ENCODE measurements around the gene LSG1. TPM values are rescaled to one million over a fixed set of nuclear protein-coding genes. Genes with fewer than 3 reads are reported as not detected.
A peak's percentile ranks its signal among the peaks of the same experiment; 100 is the strongest.

LSG1 gene
- total and polyA plus RNA-seq, 10 of the 15 experiments (the other 5 are each of a cell fraction or from before 2014, with no cell fraction given): 14.3 to 75.6 (median 54.4) TPM

GRCh38 chr3:194667363-194667762, 4.6 kb downstream of the LSG1 start:
- FAIRE-seq: no peak

GRCh38 chr3:194664857-194665256, 7.1 kb downstream of the LSG1 start:
- Histone ChIP-seq H3K36me3 (ENCODE audit: control insufficient read depth in 2 of 2, insufficient read depth in 2 of 2, low read length in 1 of 2) (peaks cover 4 to 18% of the 10 kb centered on the region in 2 experiments), H3K9ac (ENCODE audit: control insufficient read depth, insufficient read depth, low read length) (no peak overlapping the region), H4K20me1 (ENCODE audit: control insufficient read depth, insufficient read depth) (no peaks in the 10 kb centered on the region), H3K27ac (ENCODE audit: control insufficient read depth, insufficient read depth) (no peak overlapping the region), H3K9me3 (replicated peaks; ENCODE audit: control insufficient read depth, insufficient read depth, low read length) (no peaks in the 10 kb centered on the region), H3K27me3 (replicated peaks in 1 of 2; ENCODE audit: control insufficient read depth in 2 of 2, insufficient read depth in 2 of 2, low read length in 1 of 2) (no peaks in the 10 kb centered on the region), H3K4me2 (ENCODE audit: control insufficient read depth, insufficient read depth) (no peak overlapping the region), H3K4me3 (no peak overlapping the region), H3K79me2 (ENCODE audit: control insufficient read depth, insufficient read depth, low read length) (peaks cover 9% of the 10 kb centered on the region), H2AFZ (ENCODE audit: control insufficient read depth, low read depth, low read length) (no peak overlapping the region), H3K4me1 (ENCODE audit: control insufficient read depth, insufficient read depth, low read length) (no peaks in the 10 kb centered on the region)
- RAD21 ChIA-PET (ENCODE audit: unreplicated experiment): no interaction called here
- SMC1A ChIA-PET (ENCODE audit: uncharacterized antibody, unreplicated experiment): interaction anchor here (1.4 kb wide), 1 partner anchor 18 kb away, joined by 4 read pairs; no protein-coding TSS in a partner anchor
- in situ Hi-C loops (cut with MboI) (no loop called here), intact Hi-C loops (cut with micrococcal nuclease; ENCODE audit: unreplicated experiment) (no loop called here)
- CTCF ChIA-PET: interaction anchor here (1.6 kb wide), 1 partner anchor 18 kb away, joined by 5 read pairs; no protein-coding TSS in a partner anchor
- POLR2A ChIA-PET: no interaction called here
- DNase-seq (ENCODE audit: low read depth, low spot score): no peak
- TSS peak; percentile 33 for BruUV-seq (replicated peaks)
- no peak for ATAC-seq
- 97% methylated on average over 7 of the region's 7 CpGs for WGBS (ENCODE audit: insufficient coverage, insufficient replicate concordance, low lambda C conversion rate, missing lambda C conversion rate)
- no peak for FAIRE-seq
- no peak for TF ChIP-seq CUX1 (IDR thresholded peaks at IDR 0.05; ENCODE audit: insufficient replicate concordance, low read depth, low read length)
- no peak for TF ChIP-seq POLR2AphosphoS2 (IDR thresholded peaks at IDR 0.05; ENCODE audit: low read depth, low read length)
- no peak for TF ChIP-seq TBL1XR1 (IDR thresholded peaks at IDR 0.05; ENCODE audit: low read depth, low read length)
- TF ChIP-seq E2F4 (IDR thresholded peaks at IDR 0.05; ENCODE audit: low read depth, low read length): no peak
- TF ChIP-seq NBN (IDR thresholded peaks at IDR 0.05): no peak
- TF ChIP-seq KDM1A (IDR thresholded peaks at IDR 0.05; ENCODE audit: borderline replicate concordance): no peak
- no peak for TF ChIP-seq HSF1 (IDR thresholded peaks at IDR 0.05; ENCODE audit: low read depth, low read length)
- TF ChIP-seq ZNF24 (IDR thresholded peaks at IDR 0.05): no peak

More at GRCh38 chr3:194667363-194667762, 4.6 kb downstream of the LSG1 start:
- Histone ChIP-seq H2AFZ (ENCODE audit: control insufficient read depth, low read depth, low read length) (no peak overlapping the region), H3K9ac (ENCODE audit: control insufficient read depth, insufficient read depth, low read length) (no peak overlapping the region), H3K4me2 (ENCODE audit: control insufficient read depth, insufficient read depth) (no peak overlapping the region), H4K20me1 (ENCODE audit: control insufficient read depth, insufficient read depth) (no peaks in the 10 kb centered on the region), H3K36me3 (ENCODE audit: control insufficient read depth in 2 of 2, insufficient read depth in 2 of 2, low read length in 1 of 2) (peaks cover 2 to 13% of the 10 kb centered on the region in 2 experiments), H3K79me2 (ENCODE audit: control insufficient read depth, insufficient read depth, low read length) (peaks cover 30% of the 10 kb centered on the region), H3K4me3 (no peak overlapping the region), H3K27ac (ENCODE audit: control insufficient read depth, insufficient read depth) (no peak overlapping the region), H3K27me3 (replicated peaks in 1 of 2; ENCODE audit: control insufficient read depth in 2 of 2, insufficient read depth in 2 of 2, low read length in 1 of 2) (no peaks in the 10 kb centered on the region), H3K9me3 (replicated peaks; ENCODE audit: control insufficient read depth, insufficient read depth, low read length) (no peaks in the 10 kb centered on the region), H3K4me1 (ENCODE audit: control insufficient read depth, insufficient read depth, low read length) (peaks cover 10% of the 10 kb centered on the region; the same call in 1 of the 2 replicates)
- intact Hi-C loops (cut with micrococcal nuclease; ENCODE audit: unreplicated experiment) (no loop called here), in situ Hi-C loops (cut with MboI) (no loop called here)
- TF ChIP-seq SPI1 (IDR thresholded peaks at IDR 0.05; ENCODE audit: borderline replicate concordance, insufficient read depth, low read depth, low read length) (peak; percentile 27; the same call in 1 of the 2 replicates), TAF1 (IDR thresholded peaks at IDR 0.05; ENCODE audit: borderline replicate concordance, low read depth, low read length) (no peak)
- DNase-seq (ENCODE audit: low read depth, low spot score): no peak
- BruUV-seq (replicated peaks): no TSS peak
- ChIA-PET RAD21 (ENCODE audit: unreplicated experiment) (interaction anchor here (0.5 kb wide), 1 partner anchor 199 kb away, joined by 5 read pairs; no protein-coding TSS in a partner anchor), CTCF (interaction anchor here (1.3 to 1.7 kb wide), 2 partner anchors 15 to 195 kb away, joined by 3 to 8 read pairs; no protein-coding TSS in a partner anchor), SMC1A (ENCODE audit: uncharacterized antibody, unreplicated experiment) (no interaction called here), POLR2A (interaction anchor here (0.6 to 0.7 kb wide), 2 partner anchors 221 to 728 kb away, joined by 3 read pairs; no protein-coding TSS in a partner anchor)
- no peak for ATAC-seq
- 51% methylated on average over 7 of the region's 7 CpGs for WGBS (ENCODE audit: insufficient coverage, insufficient replicate concordance, low lambda C conversion rate, missing lambda C conversion rate)
